Suprapubic skin (tissue), 3 donors: ENCODE data around the gene MED25.

Experiments
- POLR2A ChIP-seq, 2 donors: fragments of 450-650 bp; IDR thresholded peaks; one replicate each; pipeline ENCODE4 v1.6.1; 2017; ENCODE audit warnings: antibody characterized with exemption in 2 of 2, mild to moderate bottlenecking in 2 of 2, moderate library complexity in 2 of 2
- TF ChIP-seq, protein P1 (sequence below), 2 donors: fragments of 200-600 bp in 1 of 2; fragments of 450-650 bp in 1 of 2; sonication (generic) in 1 of 2; IDR thresholded peaks; one replicate each; pipeline ENCODE4 v1.5.1; 2016 to 2019; ENCODE audit warnings: antibody characterized with exemption in 2 of 2, mild to moderate bottlenecking in 1 of 2, moderate library complexity in 1 of 2

DNA sequence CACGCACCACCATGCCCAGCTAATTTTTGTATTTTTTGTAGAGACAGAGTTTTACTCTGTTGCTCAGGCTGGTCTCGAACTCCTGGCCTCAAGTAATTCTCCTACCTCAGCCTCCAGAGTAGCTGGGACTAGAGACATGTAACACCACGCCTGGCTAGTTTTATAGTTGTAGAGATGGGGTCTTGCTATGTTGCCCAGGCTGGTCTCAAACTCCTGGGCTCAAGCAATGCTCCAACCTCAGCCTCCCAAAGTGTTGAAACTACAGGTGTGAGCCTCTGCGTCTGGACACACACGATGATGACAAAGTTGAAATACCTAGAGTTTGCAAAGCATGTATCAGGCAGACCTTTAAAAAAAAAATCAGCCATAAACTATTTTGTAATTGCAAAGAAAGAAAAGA is 28.3 kb downstream of the MED25 start:
- TF ChIP-seq, protein P1, sequence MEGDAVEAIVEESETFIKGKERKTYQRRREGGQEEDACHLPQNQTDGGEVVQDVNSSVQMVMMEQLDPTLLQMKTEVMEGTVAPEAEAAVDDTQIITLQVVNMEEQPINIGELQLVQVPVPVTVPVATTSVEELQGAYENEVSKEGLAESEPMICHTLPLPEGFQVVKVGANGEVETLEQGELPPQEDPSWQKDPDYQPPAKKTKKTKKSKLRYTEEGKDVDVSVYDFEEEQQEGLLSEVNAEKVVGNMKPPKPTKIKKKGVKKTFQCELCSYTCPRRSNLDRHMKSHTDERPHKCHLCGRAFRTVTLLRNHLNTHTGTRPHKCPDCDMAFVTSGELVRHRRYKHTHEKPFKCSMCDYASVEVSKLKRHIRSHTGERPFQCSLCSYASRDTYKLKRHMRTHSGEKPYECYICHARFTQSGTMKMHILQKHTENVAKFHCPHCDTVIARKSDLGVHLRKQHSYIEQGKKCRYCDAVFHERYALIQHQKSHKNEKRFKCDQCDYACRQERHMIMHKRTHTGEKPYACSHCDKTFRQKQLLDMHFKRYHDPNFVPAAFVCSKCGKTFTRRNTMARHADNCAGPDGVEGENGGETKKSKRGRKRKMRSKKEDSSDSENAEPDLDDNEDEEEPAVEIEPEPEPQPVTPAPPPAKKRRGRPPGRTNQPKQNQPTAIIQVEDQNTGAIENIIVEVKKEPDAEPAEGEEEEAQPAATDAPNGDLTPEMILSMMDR (IDR thresholded peaks at IDR 0.05): no peak
- TF ChIP-seq POLR2A (IDR thresholded peaks at IDR 0.05): no peak
